Tibial artery (tissue), 4 donors: ENCODE results near the gene SULT1A2.
"Not testable (repeated sequence)": the region's sequence is repeated elsewhere in the genome, so short reads cannot be mapped to it uniquely, and the experiment has no call there.

ENCODE experiments used
- DNase-seq, 2 donors: peaks; one replicate each; pipeline ENCODE4 v3.0.0-alpha.2; 2019
- H3K27ac ChIP-seq, 2 donors: fragments of 200-600 bp; sonication (generic) in 1 of 2; 1 replicate in 1 of 2; 2 replicates in 1 of 2; pipeline ENCODE4 v1.5.1; 2018 to 2019; ENCODE audit warnings: mild to moderate bottlenecking in 1 of 2
- H3K27me3 ChIP-seq, 2 donors: fragments of 200-600 bp; sonication (generic) in 1 of 2; one replicate each; pipeline versions ENCODE4 v1.5.1 to v1.6.0; 2016 to 2019
- H3K36me3 ChIP-seq, 3 donors: fragments of 200-600 bp; sonication (generic) in 2 of 3; one replicate each; pipeline ENCODE4 v1.5.1; 2016 to 2019; ENCODE audit warnings: mild to moderate bottlenecking in 2 of 3
- H3K4me1 ChIP-seq, 4 donors: fragments of 200-600 bp; sonication (generic) in 2 of 4; 1 replicate in 3 of 4; 2 replicates in 1 of 4; pipeline ENCODE4 v1.5.1; 2016 to 2019
- H3K4me3 ChIP-seq, 2 donors: fragments of 200-600 bp; sonication (generic) in 1 of 2; 1 replicate in 1 of 2; 2 replicates in 1 of 2; pipeline ENCODE4 v1.5.1; 2018 to 2019; ENCODE audit warnings: mild to moderate bottlenecking in 2 of 2
- H3K9me3 ChIP-seq, 3 donors: fragments of 200-600 bp; sonication (generic) in 1 of 3; one replicate each; pipeline ENCODE4 v1.5.1; 2016 to 2019
- intact Hi-C: fragments of 100-400 bp; cut with DNase I; formaldehyde crosslinking; loops from one replicate; pipeline ENCODE4 v1.15.0; 2023; ENCODE audit warnings: low total_unique reads
- TF ChIP-seq, protein P1 (sequence below), 2 experiments: fragments of 200-600 bp in 1 of 2; fragments of 450-650 bp in 1 of 2; IDR thresholded peaks; one replicate each; pipeline ENCODE4 v1.5.1; 2017 to 2019; ENCODE audit warnings: antibody characterized with exemption in 2 of 2, mild to moderate bottlenecking in 1 of 2, moderate library complexity in 1 of 2

SULT1A2 gene

GRCh38 chr16:28573738-28574718 is 22.8 kb downstream of the SULT1A2 start:
- no peak overlapping the region for H3K27ac ChIP-seq
- DNase-seq: no peak

DNA sequence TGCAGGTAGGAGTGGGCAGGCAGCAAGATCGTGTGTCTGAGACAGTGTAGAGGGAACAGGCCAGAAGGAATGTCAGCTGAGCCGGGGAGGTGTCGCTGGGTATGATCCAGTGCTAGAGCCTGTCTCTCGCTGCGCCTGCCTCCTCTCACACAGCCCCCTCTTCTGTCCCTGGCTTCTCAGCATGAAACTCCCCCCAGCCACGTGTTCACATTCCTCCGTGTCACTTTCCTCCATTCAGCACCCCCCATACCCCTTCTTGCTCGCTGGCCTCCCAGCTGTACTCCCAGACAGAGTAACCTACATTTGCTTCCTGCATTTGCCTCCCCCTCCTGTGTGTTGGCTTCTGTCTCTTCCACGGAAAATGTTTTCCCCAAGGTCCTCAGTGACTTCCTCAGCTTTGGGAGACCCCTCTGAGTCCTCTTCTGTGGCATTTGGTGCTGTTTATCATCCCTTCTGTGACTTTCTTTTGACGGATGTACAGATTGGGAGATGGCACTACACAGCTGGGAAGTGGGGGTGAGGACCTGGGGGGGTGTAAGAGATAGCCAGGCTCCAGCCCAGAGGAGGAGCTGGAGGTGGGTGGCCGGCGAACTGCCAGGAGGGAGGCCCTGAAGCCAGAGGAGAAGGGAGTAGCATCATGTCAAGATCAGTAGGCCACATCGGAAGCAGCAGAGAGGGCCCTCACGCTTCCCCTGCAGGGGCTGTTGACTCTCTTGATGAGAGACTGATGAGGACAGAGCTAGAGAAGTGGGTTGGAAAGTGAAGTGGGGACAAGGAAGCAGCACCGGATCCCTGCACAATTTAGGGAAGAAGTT is 23.9 kb downstream of the SULT1A2 start:
- TF ChIP-seq, protein P1, sequence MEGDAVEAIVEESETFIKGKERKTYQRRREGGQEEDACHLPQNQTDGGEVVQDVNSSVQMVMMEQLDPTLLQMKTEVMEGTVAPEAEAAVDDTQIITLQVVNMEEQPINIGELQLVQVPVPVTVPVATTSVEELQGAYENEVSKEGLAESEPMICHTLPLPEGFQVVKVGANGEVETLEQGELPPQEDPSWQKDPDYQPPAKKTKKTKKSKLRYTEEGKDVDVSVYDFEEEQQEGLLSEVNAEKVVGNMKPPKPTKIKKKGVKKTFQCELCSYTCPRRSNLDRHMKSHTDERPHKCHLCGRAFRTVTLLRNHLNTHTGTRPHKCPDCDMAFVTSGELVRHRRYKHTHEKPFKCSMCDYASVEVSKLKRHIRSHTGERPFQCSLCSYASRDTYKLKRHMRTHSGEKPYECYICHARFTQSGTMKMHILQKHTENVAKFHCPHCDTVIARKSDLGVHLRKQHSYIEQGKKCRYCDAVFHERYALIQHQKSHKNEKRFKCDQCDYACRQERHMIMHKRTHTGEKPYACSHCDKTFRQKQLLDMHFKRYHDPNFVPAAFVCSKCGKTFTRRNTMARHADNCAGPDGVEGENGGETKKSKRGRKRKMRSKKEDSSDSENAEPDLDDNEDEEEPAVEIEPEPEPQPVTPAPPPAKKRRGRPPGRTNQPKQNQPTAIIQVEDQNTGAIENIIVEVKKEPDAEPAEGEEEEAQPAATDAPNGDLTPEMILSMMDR (IDR thresholded peaks at IDR 0.05): no peak
- H3K9me3 ChIP-seq: no peaks in the 10 kb centered on the region
- no peaks in the 10 kb centered on the region for H3K27me3 ChIP-seq
- no peak overlapping the region for H3K27ac ChIP-seq
- no peak overlapping the region for H3K4me3 ChIP-seq
- intact Hi-C loops: loop anchor here (5.0 kb wide), 1 partner anchor 34 kb away; no protein-coding TSS in a partner anchor
- H3K4me1 ChIP-seq: peaks cover 0 to 13% (median 5%) of the 10 kb centered on the region in 4 donors
- DNase-seq: no peak
- H3K36me3 ChIP-seq: no peaks in the 10 kb centered on the region

More at GRCh38 chr16:28573738-28574718, 22.8 kb downstream of the SULT1A2 start:
- TF ChIP-seq, protein P1 (IDR thresholded peaks at IDR 0.05): no peak
- H3K4me3 ChIP-seq: no peak overlapping the region
- H3K27me3 ChIP-seq: no peaks in the 10 kb centered on the region
- intact Hi-C loops: loop anchor here (5.0 kb wide), 1 partner anchor 33 kb away; no protein-coding TSS in a partner anchor
- H3K9me3 ChIP-seq: no peaks in the 10 kb centered on the region
- H3K4me1 ChIP-seq: peaks cover 0 to 13% (median 5%) of the 10 kb centered on the region in 4 donors
- H3K36me3 ChIP-seq: no peaks in the 10 kb centered on the region

DNA sequence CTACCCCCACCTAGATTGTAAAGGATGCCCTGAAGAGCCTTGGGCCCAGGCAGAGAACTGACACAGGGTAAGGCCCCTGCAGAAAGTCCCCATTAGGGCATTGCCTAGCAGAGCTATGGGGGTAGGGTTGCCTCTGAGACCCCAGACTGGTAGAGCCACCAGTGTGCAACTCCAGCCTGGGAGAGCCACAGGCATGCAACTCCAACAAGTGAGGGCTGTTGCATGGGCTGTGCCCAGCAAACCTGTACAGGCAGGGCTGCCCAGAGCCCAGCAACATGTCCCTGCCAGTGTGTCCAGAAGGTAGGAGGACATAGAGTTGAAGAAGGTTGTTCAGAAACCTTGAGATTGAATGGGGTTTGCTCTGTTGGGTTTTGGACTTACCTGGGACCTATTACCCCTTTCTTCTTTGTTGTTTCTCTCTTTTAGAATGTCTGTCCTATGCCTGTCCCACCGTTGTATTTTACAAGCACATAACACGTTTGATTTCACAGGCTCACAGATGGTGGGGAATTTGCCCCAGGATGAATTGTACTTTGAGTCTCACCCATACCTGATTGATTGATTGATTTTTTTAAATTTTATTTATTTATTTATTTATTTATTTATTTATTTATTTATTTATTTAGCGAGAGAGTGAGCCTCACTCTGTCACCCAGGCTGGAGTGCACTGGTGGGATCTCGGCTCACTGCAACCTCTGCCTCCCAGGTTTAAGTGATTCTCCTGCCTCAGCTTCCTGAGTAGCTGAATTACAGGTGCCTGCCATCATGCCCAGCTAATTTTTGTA is 26.7 kb downstream of the SULT1A2 start:
- intact Hi-C loops: loop anchor here (5.0 kb wide), 1 partner anchor 37 kb away; no protein-coding TSS in a partner anchor
- Histone ChIP-seq H3K4me3 (no peak overlapping the region), H3K36me3 (peaks cover 2 to 23% (median 5%) of the 10 kb centered on the region in 3 donors), H3K9me3 (no peaks in the 10 kb centered on the region), H3K27me3 (no peaks in the 10 kb centered on the region), H3K4me1 (peaks cover 0 to 13% (median 5%) of the 10 kb centered on the region in 4 donors), H3K27ac (no peak overlapping the region)
- DNase-seq: no peak
- TF ChIP-seq, protein P1 (IDR thresholded peaks at IDR 0.05): no peak

- Histone ChIP-seq H3K4me3 (no peak overlapping the region), H3K27ac (no peak overlapping the region), H3K9me3 (no peaks in the 10 kb centered on the region), H3K36me3 (peaks cover 5 to 26% (median 6%) of the 10 kb centered on the region in 3 donors), H3K27me3 (no peaks in the 10 kb centered on the region), H3K4me1 (peaks cover 0 to 13% (median 5%) of the 10 kb centered on the region in 4 donors)
- no peak for DNase-seq
- intact Hi-C loops: no loop called here
- TF ChIP-seq, protein P1 (IDR thresholded peaks at IDR 0.05): no peak
Observed at GRCh38 chr16:28569021-28569420, 27.8 kb downstream of the SULT1A2 start.

DNA sequence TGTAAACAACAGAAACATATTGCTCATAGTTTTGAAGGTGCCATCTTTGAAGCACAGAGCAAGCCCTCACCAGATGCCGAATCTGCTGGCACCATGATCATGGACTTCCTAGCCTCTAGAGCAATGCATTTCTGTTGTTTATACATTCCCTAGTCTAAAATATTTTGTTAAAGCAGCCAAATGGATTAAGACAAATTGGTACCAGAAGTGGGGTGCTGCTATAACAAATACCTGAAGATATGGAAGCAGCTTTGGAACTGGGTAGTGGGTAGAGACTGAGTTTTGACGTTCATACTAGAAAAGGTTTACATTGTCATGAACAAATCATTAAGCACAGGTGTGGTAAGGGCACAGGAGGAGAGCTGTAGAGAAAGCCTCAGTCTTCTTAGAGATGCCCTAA is 29.6 kb downstream of the SULT1A2 start:
- DNase-seq: no peak
- Histone ChIP-seq H3K27ac (no peak overlapping the region), H3K4me1 (peaks cover 0 to 4% (median under 1%) of the 10 kb centered on the region in 4 donors), H3K9me3 (no peaks in the 10 kb centered on the region), H3K4me3 (no peak overlapping the region), H3K36me3 (peaks cover 5 to 26% (median 6%) of the 10 kb centered on the region in 3 donors), H3K27me3 (no peaks in the 10 kb centered on the region)
- intact Hi-C loops: no loop called here
- TF ChIP-seq, protein P1 (IDR thresholded peaks at IDR 0.05): no peak

DNA sequence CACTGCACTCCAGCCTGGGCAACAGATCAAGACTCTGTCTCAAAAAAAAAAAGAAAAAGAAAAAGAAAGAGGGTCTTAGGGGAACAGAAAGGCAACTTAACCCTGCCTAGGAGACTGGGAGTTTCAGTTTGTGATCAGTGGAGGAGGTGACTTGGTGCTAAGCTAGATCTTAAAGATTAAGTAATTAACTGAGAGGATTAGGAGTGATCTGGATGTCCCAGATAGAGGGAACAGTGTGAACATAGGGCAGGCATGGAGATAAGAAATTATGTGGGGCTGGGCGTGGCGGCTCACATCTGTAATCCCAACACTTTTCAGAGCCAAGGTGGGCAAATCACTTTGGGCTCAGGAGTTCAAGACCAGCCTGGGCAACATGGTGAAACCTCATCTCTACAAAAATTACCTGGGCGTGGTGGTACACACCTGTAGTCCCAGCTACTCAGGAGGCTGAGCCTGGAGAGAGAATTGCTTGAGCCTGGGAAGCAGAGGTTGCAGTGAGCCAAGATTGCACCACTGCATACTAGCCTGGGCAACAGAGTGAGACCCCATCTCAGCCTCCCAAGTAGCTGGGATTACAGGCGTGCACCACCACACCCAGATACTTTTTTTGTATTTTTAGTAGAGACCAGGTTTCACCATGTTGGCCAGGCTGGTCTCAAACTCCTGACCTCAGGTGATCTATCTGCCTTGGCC is 30.5 kb downstream of the SULT1A2 start:
- H3K27me3 ChIP-seq, DNase-seq, H3K4me3 ChIP-seq, H3K4me1 ChIP-seq, H3K9me3 ChIP-seq, intact Hi-C loops, H3K27ac ChIP-seq: not testable (repeated sequence)
- peaks cover 5 to 26% (median 6%) of the 10 kb centered on the region in 3 donors for H3K36me3 ChIP-seq
